ENCODE data around the gene RYR1. TPM values are rescaled to one million over a fixed set of nuclear protein-coding genes. Genes with fewer than 3 reads are reported as not detected.

RYR1 gene
- polyA plus RNA-seq (ENCODE audit: insufficient read length in 4 of 4) = 1 to 10 TPM; 4.5 to 5.0 (median 4.8) TPM

- no peak for DNase-seq (ENCODE audit: low read depth in 4 of 4, low spot score in 3 of 4)
Measured at GRCh38 chr19:38433268-38433733, at the start of gene RYR1. RYR1 (plus strand) TSS chr19:38433691; CDS start chr19:38433830, 139 bp downstream.

- DNase-seq (ENCODE audit: low read depth in 4 of 4, low spot score in 3 of 4) = no peak
Measured at GRCh38 chr19:38383743-38384142, 49.7 kb upstream of the RYR1 start.

GRCh38 chr19:38384209-38385027 lies 49.1 kb upstream of the RYR1 start:
- no peak for DNase-seq (ENCODE audit: low read depth in 4 of 4, low spot score in 3 of 4)

- no peak for DNase-seq (ENCODE audit: low read depth in 4 of 4, low spot score in 3 of 4)
Measured at GRCh38 chr19:38385057-38385803, 48.3 kb upstream of the RYR1 start.

- no peak for DNase-seq (ENCODE audit: low read depth in 4 of 4, low spot score in 3 of 4)
Measured at GRCh38 chr19:38385804-38386257, 47.7 kb upstream of the RYR1 start.

GRCh38 chr19:38386300-38386970 lies 47.1 kb upstream of the RYR1 start:
- no peak for DNase-seq (ENCODE audit: low read depth in 4 of 4, low spot score in 3 of 4)

- no peak for DNase-seq (ENCODE audit: low read depth in 4 of 4, low spot score in 3 of 4)
Measured at GRCh38 chr19:38386971-38387549, 46.4 kb upstream of the RYR1 start.

GRCh38 chr19:38387550-38388348 lies 45.7 kb upstream of the RYR1 start, which contains the start of gene GGN:
GGN (minus strand) TSS chr19:38388034; CDS start chr19:38387261, 773 bp downstream.
- peak in 2 of 4 donors; percentile 58 to 62 for DNase-seq (ENCODE audit: low read depth in 4 of 4, low spot score in 3 of 4)

- no peak for DNase-seq (ENCODE audit: low read depth in 4 of 4, low spot score in 3 of 4)
Measured at GRCh38 chr19:38388349-38389100, 45.0 kb upstream of the RYR1 start, which contains the start of gene SPRED3. SPRED3 (plus strand) TSS chr19:38388697; CDS start chr19:38390303, 1,606 bp downstream.

- no peak for DNase-seq (ENCODE audit: low read depth in 4 of 4, low spot score in 3 of 4)
Measured at GRCh38 chr19:38389101-38389925, 44.2 kb upstream of the RYR1 start.

GRCh38 chr19:38389957-38390924 lies 43.2 kb upstream of the RYR1 start:
- DNase-seq (ENCODE audit: low read depth in 4 of 4, low spot score in 3 of 4) = no peak

GRCh38 chr19:38391911-38392464 lies 41.5 kb upstream of the RYR1 start:
- no peak for DNase-seq (ENCODE audit: low read depth in 4 of 4, low spot score in 3 of 4)

GRCh38 chr19:38392707-38393308 lies 40.7 kb upstream of the RYR1 start:
- no peak for DNase-seq (ENCODE audit: low read depth in 4 of 4, low spot score in 3 of 4)

GRCh38 chr19:38394488-38394887 lies 39.0 kb upstream of the RYR1 start:
- DNase-seq (ENCODE audit: low read depth in 4 of 4, low spot score in 3 of 4) = no peak

- no peak for DNase-seq (ENCODE audit: low read depth in 4 of 4, low spot score in 3 of 4)
Measured at GRCh38 chr19:38395381-38396114, 37.9 kb upstream of the RYR1 start.

All from right renal pelvis (tissue), 4 donors.